MCF 10A (cell line): ENCODE measurements around the gene PCP2. TPM values are rescaled to one million over a fixed set of nuclear protein-coding genes. Genes with fewer than 3 reads are reported as not detected.

Experiments
- BruUV-seq: library from RNA; stranded (reverse); fragments of 400-500 nt; replicated peaks from 2 replicates; lab custom pipeline; 2021; lab: Mats Ljungman, UMichigan
- CTCF ChIA-PET: fragments of 300-600 bp; sonication (Branson Sonifier 250); formaldehyde crosslinking; extraction: SDS; loops from one replicate; lab custom pipeline; 2021; ENCODE audit warnings: antibody characterized with exemption, inconsistent platforms; lab: Yijun Ruan, JAX
- POLR2A ChIA-PET: fragments of 300-600, 350-650 bp; sonication (Branson Sonifier 250); formaldehyde crosslinking; extraction: SDS; loops from one replicate; lab custom pipeline; 2020; ENCODE audit warnings: antibody characterized with exemption, inconsistent platforms; lab: Yijun Ruan, JAX
- DNase-seq: peaks from one replicate; pipeline ENCODE4 v3.0.0-alpha.2; 2018; ENCODE audit not compliant: unreplicated experiment
- H3K27ac Mint-ChIP-seq: one replicate; pipeline ENCODE4 v1.8.0; 2022; ENCODE audit warnings: mild to moderate bottlenecking, low read depth, mixed read lengths; ENCODE audit not compliant: unreplicated experiment
- H3K27me3 Mint-ChIP-seq: one replicate; pipeline ENCODE4 v1.8.0; 2022; ENCODE audit warnings: mixed read lengths; ENCODE audit not compliant: insufficient read depth, unreplicated experiment
- H3K36me3 Mint-ChIP-seq: one replicate; pipeline ENCODE4 v1.8.0; 2022; ENCODE audit warnings: mild to moderate bottlenecking, moderate library complexity, mixed read lengths; ENCODE audit not compliant: insufficient read depth, unreplicated experiment
- H3K4me1 Mint-ChIP-seq: one replicate; pipeline ENCODE4 v1.8.0; 2022; ENCODE audit warnings: mixed read lengths; ENCODE audit not compliant: insufficient read depth, unreplicated experiment
- H3K4me3 Mint-ChIP-seq: one replicate; pipeline ENCODE4 v1.8.0; 2022; ENCODE audit warnings: mild to moderate bottlenecking, moderate library complexity, mixed read lengths; ENCODE audit not compliant: unreplicated experiment
- H3K9me3 Mint-ChIP-seq: one replicate; pipeline ENCODE4 v1.8.0; 2022; ENCODE audit warnings: mixed read lengths; ENCODE audit not compliant: unreplicated experiment
- CTCF ChIP-seq: fragments of 200-600 bp; IDR thresholded peaks from one replicate; pipeline ENCODE4 v1.8.0; 2022; ENCODE audit warnings: antibody characterized with exemption, mild to moderate bottlenecking; ENCODE audit not compliant: unreplicated experiment
- intact Hi-C: fragments of 100-400 bp; cut with micrococcal nuclease; formaldehyde crosslinking; loops from 2 replicates; pipeline ENCODE4 v1.14.1; 2022
- total RNA-seq: library from RNA; stranded (reverse); gene quantifications from 2 replicates; pipeline ENCODE4 v1.2.3, GENCODE V29; 2022

Gene PCP2
- total RNA-seq, 1 experiment from 2014 or later = not detected

GRCh38 chr19:7602240-7602934 lies 31.1 kb downstream of the PCP2 start:
- POLR2A ChIA-PET = interaction anchor here (0.7 kb wide), 1 partner anchor 16 kb away, joined by 3 read pairs; no protein-coding TSS in a partner anchor
- H3K4me1 Mint-ChIP-seq = no peaks in the 10 kb centered on the region
- H3K27ac Mint-ChIP-seq = no peak overlapping the region
- no peak overlapping the region for H3K4me3 Mint-ChIP-seq
- intact Hi-C loops = no loop called here
- CTCF ChIA-PET = interaction anchor here (0.6 kb wide), 1 partner anchor 342 kb away, joined by 3 read pairs; no protein-coding TSS in a partner anchor
- BruUV-seq = no TSS peak
- peaks cover 7% of the 10 kb centered on the region for H3K9me3 Mint-ChIP-seq
- no peaks in the 10 kb centered on the region for H3K36me3 Mint-ChIP-seq
- no peak for TF ChIP-seq CTCF
- no peak for DNase-seq
- H3K27me3 Mint-ChIP-seq = no peaks in the 10 kb centered on the region

DNA sequence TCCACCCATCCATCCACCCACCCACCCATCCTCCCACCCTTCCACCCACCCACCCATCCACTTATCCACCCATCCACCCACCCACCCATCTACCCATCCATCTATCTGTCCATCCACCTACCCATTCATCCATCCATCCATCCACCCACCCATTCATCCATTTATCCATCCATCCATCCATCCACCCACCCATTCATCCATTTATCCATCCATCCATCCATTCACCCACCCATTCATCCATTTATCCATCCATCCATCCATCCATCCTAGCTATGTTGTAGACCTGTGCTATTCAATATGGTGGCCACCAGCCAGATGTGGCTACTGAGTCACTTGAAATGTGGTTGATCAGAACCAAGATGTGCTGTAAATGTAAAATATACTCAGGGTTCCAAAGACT lies 32.8 kb downstream of the PCP2 start:
- intact Hi-C loops = no loop called here
- Mint-ChIP-seq H3K27me3 (no peaks in the 10 kb centered on the region), H3K4me3 (no peak overlapping the region), H3K27ac (no peak overlapping the region), H3K9me3 (peaks cover 5% of the 10 kb centered on the region), H3K36me3 (no peaks in the 10 kb centered on the region), H3K4me1 (no peaks in the 10 kb centered on the region)
- POLR2A ChIA-PET = no interaction called here
- no peak for DNase-seq
- no TSS peak for BruUV-seq
- CTCF ChIA-PET = no interaction called here
- TF ChIP-seq CTCF = no peak

DNA sequence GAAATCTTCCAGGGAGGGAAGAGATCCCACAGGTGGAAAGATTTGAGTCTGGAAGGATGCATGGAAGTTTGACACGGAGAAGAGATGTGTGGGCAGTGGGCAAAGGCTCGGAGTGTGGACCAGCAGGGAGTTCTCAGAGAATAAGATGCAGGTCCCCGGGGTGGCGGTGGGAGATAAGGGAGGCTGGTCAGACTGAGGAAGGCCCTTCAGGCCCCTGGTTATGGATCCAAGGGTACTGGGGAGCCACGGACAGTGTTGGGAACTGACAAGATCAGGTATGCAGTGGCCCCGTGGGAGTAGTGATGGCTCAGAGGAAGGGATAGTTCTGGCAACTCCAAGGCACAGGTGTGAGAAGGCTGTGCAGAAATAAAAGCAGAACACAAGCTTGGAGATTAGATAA lies 35.3 kb downstream of the PCP2 start:
- H3K27me3 Mint-ChIP-seq = no peaks in the 10 kb centered on the region
- DNase-seq = no peak
- H3K4me3 Mint-ChIP-seq = no peak overlapping the region
- no peak for TF ChIP-seq CTCF
- H3K9me3 Mint-ChIP-seq = no peaks in the 10 kb centered on the region
- ChIA-PET CTCF (interaction anchor here (0.6 to 4.1 kb wide), 4 partner anchors 30 to 244 kb away, joined by 3 to 35 read pairs (median 3); no protein-coding TSS in a partner anchor), POLR2A (interaction anchor here (2.5 to 2.8 kb wide), 2 partner anchors 29 to 31 kb away, joined by 8 to 18 read pairs; partner anchors contain the start of genes PET100 and XAB2)
- H3K27ac Mint-ChIP-seq = no peak overlapping the region
- H3K4me1 Mint-ChIP-seq = peaks cover 5% of the 10 kb centered on the region
- BruUV-seq = no TSS peak
- H3K36me3 Mint-ChIP-seq = no peaks in the 10 kb centered on the region
- intact Hi-C loops = no loop called here

DNA sequence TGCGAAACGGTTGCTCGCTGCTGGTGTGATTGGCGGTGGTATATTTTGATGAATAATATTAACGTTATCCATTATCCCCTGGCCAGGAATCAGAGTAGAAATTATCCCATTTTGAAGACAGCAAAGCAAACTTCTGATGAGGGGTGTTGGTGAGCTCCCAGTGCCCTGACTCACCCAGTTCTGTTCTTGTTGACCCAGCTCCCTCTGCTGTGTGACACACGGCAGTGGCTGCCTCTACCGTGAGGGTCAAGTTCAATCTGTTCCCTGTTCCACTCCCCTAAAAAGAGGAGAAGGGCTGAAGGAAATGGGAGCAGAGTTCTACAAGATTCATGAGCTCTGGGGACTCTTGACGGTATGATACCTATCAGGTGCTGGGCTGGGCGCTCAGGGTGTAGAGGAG lies 35.8 kb downstream of the PCP2 start:
- H3K27me3 Mint-ChIP-seq = no peaks in the 10 kb centered on the region
- H3K9me3 Mint-ChIP-seq = no peaks in the 10 kb centered on the region
- H3K27ac Mint-ChIP-seq = no peak overlapping the region
- intact Hi-C loops = no loop called here
- peaks cover 5% of the 10 kb centered on the region for H3K4me1 Mint-ChIP-seq
- TF ChIP-seq CTCF = no peak
- CTCF ChIA-PET = interaction anchor here (0.6 to 4.1 kb wide), 6 partner anchors 30 to 481 kb away, joined by 3 to 35 read pairs (median 3); no protein-coding TSS in a partner anchor
- no peak overlapping the region for H3K4me3 Mint-ChIP-seq
- POLR2A ChIA-PET = interaction anchor here (0.6 to 2.8 kb wide), 7 partner anchors 12 to 101 kb away, joined by 3 to 18 read pairs (median 7); partner anchors contain the start of genes PET100 and XAB2
- H3K36me3 Mint-ChIP-seq = no peaks in the 10 kb centered on the region
- no peak for DNase-seq
- no TSS peak for BruUV-seq
